GM19035 (cell line): Measurements from ENCODE around the gene KCNE5.
"Not testable (repeated sequence)": the region's sequence is repeated elsewhere in the genome, so short reads cannot be mapped to it uniquely, and the experiment has no call there.

ENCODE experiments used
- ATAC-seq: cut with Tn5 transposase; IDR thresholded peaks from one replicate; pipeline ENCODE4 v1.9.1; 2021; ENCODE audit not compliant: unreplicated experiment

The KCNE5 gene

GRCh38 chrX:109619771-109620170 is 5.2 kb downstream of the KCNE5 start:
- no peak for ATAC-seq

GRCh38 chrX:109614951-109615350 is 10.0 kb downstream of the KCNE5 start:
- ATAC-seq = no peak

DNA sequence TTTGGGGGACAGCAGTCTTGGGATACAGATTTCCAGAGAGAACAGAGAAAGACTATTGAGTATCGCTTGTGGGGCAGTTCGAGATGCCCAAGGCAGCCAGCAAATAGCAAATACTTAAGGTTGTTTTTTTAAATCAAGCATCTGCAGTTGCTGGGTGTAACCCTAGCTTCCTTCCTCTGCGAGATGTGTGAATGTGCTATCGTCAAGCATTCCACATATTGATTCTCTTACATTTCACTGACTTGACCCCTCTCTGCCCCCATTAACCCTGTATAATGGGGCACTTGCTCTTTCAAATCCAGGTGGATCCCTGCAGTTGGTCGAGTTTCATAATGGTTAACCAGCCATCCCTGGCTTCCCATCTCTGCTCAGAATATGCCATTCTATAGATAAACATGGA is 23.5 kb downstream of the KCNE5 start:
- no peak for ATAC-seq

DNA sequence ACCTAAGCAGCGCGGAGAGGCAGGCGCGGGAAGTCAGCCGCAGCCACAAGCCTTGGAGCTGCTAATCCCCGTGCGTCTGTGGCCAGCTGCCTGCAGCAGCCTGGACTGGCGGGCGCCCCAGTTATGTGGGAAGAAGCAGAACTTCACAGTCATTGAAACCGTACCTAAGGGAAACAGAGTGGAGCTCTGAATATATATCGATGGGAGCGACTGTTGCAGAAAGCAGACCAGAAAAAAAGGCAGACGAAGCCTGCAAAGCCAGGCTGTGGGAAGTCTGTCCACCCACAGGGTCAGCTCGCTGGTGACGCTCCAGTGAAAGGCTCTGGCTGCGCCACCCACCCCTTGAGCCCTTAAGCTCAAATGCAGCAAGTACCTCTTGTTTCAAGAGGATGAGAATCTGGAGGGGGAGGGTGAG is 24.7 kb downstream of the KCNE5 start:
- ATAC-seq = no peak

DNA sequence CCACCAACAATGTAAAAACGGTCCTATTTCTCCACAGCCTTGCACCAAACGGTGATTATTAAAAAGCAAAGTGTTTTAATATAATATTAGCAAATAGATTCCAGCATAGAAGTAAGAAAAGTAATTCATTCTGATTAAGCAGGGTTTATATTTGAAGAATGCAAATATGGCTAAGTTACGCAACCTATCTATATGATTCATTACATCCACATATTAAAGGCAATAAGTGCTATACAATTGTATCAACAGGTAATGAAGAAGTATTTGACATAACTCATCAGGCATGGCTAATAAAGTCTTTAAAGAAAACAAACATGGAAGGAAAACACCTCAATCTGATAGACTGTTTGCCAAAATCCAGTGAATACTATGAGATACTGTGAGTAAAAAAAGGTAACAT is 29.0 kb downstream of the KCNE5 start:
- ATAC-seq = no peak

GRCh38 chrX:109590176-109590575 is 34.8 kb downstream of the KCNE5 start:
- ATAC-seq = no peak

GRCh38 chrX:109585488-109585887 is 39.5 kb downstream of the KCNE5 start:
- ATAC-seq = no peak

DNA sequence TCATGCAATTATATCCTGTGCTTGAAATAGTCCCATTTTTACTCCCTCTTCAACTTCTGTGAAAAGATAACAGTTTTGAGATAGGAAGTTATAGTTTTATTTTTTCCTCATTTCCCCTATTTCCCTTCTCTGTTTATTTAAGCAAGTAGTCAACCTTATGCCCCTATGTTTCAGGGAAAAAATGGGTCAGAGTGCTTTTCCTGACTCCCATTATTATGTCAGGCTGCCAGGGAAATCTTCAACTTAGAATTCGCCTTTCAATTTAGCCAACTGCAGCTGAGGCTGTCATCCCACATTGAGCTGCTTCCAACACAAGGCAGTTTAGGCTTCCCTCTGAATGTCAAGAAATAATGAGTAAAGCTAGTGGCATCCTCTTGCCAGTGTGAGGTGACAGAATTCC is 46.1 kb downstream of the KCNE5 start:
- ATAC-seq = no peak

- ATAC-seq = no peak
These were observed 47.9 kb downstream of the KCNE5 start for GRCh38 chrX:109577055-109577454.

- ATAC-seq = not testable (repeated sequence)
These were observed 48.9 kb downstream of the KCNE5 start for GRCh38 chrX:109576083-109576482.
